ENCODE data around the gene RFXANK.
"Not testable (repeated sequence)": the region's sequence is repeated elsewhere in the genome, so short reads cannot be mapped to it uniquely, and the experiment has no call there.

RFXANK gene

DNA sequence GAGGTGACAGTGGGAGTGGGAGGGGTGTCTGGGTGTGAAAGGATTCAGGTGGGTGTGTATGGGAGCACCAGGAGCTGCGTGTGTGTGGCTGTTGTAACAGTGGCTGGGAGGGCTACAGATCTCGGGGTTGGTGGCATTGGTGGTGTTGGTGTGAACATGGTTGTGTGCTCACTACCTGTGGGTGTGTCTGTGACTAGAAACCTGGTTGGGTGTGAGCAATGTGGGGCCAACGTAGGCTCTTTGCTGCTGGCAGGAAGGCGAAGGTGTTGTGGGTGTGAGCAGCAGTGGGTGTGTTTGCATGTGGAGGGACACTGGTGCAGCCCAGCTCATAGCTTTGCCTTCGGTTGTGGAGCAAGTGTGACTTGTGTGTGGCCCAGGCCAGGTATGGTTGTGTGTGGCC is 14.9 kb downstream of the RFXANK start:
- DNase-seq (ENCODE audit: low read depth, low spot score), result no peak

DNA sequence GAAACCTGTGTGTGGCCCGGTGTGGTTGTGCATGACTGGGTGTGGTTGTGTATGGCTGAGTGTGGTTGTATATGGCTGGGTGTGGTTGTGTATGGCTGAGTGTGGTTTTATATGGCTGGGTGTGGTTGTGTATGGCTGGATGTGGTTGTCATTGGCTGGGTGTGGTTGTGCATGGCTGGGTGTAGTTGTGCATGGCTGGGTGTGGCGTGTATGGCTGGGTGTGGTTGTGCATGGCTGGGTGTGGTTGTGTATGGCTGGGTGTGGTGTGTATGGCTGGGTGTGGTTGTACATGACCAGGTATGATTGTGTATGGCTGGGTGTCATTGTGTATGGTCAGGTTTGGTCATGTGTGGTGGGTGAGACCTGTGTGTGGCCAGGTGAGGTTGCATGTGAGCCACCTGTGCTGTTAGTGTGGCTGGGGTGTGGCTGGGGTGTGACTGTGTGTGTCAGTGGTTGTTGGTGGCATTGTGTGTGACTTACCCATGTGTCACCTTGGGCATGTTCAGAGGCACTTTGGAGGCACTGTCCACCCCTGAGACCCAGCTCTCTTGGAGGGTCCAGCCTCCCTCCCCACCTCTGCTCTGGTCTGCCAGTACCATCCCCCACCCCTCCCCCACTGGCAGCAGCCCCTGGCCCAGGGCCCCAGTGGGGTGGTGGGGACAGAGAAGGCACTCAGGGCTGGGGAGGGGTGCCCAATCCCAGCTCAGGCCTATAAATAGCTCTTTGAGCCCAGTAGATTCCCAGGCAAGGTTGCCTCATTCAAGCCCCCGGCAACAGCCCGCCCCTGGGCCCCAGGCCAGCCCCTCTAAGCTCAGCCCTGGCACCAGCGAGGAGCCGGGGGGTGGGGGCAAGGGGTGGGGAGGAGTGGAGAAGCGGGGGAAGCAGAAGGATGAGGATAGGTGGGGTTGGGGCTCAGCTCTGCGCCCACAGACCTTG is 15.8 kb downstream of the RFXANK start:
- DNase-seq (ENCODE audit: low read depth, low spot score), result no peak

DNA sequence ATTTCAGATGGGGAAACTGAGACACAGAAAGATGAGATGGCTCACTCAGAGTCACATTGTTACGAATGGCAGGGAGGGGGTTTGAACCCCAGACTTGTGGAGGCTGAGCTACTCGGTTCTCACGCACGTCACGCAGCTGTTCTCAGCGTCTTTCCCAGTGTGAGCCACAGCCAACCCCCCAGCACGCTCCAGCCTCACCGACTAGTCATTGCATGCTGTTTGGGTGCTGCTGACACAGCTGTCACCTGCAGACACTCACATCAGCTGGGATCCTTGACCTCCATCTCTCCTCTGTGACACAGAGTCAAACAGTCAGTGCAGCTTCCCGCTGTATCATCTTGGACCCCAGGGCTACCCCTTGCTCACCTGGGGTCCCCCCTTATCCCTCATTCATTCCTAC is 17.3 kb downstream of the RFXANK start:
- no peak for DNase-seq (ENCODE audit: low read depth, low spot score)

DNA sequence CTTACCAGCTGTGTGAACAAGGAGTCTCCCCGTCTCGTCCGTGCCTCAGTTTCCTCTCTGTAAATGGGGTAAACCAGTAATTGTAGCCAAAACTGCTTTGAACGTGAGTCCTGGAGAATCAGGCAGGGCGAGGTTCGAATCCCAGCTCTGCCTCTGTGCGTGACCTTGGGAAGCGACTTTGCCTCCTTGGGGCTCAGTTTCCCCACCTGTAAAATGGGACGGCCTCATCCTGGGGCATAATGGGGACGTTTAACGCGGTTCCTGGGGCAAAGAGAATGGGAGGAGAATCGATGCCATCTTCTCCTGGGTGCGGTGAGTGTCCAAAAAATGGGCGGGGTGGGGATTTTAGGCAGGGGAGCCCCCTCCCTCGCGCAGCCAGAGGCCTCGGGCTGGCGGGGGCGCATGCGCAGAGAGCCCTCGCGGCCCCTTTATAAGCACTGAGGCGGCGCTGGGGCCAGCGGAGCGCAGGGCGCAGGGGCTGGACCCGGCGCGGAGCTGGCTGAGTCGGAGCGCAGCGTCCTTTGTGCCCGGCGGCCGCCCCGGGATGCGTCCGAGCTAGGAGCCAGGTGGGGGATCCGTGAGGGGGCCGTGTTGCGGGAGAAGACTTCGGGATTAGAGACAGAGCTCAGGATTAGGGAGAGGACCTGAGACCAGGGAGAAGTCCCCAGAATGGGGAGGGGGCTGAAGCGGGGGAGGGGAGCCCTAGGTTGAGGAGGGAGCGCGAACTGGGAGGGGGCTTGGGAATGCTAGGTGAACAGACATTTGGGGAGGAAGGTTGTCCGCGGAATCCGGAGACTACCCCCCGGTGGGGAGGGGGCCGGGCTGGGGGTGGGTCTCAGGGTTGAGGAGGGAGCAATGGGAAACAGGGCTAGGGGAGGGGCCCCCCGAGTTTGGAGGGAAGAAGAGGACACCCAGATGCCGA is 19.7 kb downstream of the RFXANK start, which contains the start of gene NCAN:
Gene NCAN (plus strand): TSS at position 460 of the 922 bp plus-strand sequence. CDS start 4,996 bp downstream, outside the sequence.
- DNase-seq (ENCODE audit: low read depth, low spot score), result peak; percentile 51

DNA sequence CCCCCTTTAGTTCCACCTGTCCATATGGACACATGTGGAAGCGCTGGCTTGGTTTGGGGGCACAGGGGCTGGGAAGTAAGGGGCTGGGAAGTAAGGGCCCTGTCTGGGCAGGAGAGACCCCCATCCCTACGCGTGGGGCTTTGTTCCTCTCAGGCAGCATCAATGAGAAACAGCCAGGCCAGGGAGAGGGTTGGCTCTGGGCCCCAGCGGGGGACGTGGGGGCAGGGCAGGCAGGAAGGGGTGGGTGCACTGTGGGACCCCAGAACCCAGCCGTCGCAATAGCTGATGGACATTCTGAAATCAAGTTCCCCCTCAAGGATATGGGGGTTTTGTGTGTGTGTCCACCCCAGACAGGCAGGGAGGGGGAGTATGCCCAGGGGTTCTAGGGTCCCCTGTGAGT is 20.9 kb downstream of the RFXANK start:
- no peak for DNase-seq (ENCODE audit: low read depth, low spot score)

DNA sequence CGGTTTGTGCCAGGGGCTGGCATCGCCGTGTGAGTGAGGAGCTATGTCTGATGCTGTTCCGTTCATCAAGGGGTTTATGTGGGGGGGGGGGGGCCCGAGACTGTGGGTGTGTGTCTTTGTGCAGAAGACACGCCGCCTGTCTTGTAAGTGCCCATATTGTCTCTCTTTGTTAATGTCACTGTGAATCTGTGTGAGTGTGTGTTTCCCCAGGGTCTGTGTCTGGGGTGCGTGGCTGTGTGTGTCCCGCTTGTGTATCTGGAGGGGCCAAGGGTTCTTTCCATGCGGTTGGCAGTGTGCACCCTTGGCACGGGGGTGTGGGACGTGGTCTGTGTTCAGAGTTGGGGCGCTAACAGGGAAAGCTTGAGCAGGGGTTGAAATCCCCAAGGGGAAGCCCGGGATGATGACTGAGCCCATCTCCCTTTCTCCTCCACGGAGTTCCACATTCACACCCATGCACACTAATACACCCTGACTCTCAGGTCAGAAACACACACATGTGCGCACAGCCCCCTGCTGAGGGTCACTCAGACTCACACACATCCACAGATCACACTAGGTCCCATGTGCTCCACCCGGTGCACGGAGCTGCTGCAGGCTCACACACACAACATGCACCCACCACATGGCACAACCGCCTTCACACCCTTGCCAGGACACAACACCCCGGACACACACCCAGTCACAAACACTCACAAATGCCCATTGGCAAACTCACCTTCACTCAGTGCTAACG is 21.5 kb downstream of the RFXANK start:
- DNase-seq (ENCODE audit: low read depth, low spot score), result no peak

DNA sequence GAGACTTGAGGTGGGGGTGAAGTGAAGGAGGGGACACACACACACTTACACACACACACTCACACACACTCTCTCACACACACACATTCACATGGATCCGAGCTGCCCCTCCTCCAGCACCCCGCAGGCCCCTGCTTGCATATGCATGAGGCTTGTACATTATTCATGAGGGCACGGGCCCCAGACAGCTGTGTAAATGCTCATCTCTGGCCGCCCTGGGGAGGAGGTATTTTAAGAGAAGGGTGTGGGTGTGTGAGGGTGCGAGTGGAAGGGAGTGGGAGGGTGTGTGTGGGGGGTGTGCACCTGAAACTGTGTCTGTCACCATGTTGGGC is 22.1 kb downstream of the RFXANK start:
- no peak for DNase-seq (ENCODE audit: low read depth, low spot score)

DNA sequence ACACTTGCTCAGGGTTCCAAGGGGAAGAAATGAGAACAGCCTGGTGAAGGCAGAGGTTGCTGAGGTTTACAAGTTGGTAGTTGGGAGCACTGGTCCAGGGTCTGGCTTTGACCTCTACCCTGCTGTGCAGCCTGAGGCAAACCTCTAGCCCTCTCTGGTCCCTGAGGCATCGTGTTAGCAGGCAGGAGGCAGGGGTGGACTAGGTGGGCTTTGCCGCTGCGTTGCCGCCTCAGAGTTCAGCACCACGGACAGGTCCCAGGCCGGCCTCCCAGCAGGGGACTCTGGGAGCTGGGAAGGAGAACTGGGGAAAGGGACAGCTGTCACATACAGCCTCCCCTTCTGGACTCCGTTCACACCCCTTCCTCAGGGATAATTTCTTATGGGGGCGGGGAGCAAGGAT is 22.8 kb downstream of the RFXANK start:
- DNase-seq (ENCODE audit: low read depth, low spot score), result peak; percentile 86

DNA sequence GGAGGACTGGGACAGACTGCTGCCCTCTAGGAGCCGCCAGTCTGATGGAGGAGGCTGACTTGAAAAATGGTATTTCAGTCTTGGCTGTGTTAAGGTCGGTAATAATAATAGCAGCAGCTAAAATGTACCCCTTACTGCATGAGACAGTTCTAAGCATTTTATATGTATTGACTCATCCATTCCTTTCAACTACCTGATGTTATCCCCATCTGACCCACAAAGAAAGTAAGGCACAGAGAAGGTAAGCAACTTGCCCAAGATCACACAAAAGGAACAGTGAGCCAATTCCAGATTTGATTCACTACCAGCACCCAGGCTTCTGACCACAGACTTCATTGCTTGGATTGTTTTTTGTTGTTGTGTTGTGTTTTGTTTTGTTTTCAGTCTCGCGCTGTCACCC is 23.7 kb downstream of the RFXANK start:
- DNase-seq (ENCODE audit: low read depth, low spot score), result no peak

DNA sequence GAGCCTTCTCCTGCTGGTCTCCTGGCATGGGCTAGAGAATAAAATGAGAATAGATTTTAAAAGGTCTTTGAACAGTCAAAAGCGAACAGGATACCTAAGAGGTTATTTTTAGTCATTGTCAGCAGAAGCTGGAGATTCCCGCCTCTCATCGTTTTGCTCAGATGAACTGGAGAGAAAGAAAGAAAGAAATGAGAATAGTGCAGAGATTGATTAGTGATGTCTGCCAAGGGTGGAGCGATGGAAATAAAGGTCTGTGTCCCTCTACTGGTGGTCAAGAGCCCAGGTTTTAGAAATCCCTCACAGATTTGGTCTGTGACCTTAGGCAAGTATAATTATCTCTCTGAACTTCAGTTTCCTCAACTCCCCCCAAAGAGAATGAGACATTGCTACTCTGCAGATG is 25.0 kb downstream of the RFXANK start:
- DNase-seq (ENCODE audit: low read depth, low spot score), result no peak

DNA sequence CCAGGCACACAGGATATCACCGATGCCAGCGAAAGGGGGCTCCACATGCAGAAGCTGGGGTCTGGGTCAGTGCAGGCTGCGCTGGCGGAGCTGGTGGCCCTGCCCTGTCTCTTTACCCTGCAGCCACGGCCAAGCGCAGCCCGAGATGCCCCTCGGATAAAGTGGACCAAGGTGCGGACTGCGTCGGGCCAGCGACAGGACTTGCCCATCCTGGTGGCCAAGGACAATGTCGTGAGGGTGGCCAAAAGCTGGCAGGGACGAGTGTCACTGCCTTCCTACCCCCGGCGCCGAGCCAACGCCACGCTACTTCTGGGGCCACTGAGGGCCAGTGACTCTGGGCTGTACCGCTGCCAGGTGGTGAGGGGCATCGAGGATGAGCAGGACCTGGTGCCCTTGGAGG is 26.9 kb downstream of the RFXANK start:
- no peak for DNase-seq (ENCODE audit: low read depth, low spot score)

DNA sequence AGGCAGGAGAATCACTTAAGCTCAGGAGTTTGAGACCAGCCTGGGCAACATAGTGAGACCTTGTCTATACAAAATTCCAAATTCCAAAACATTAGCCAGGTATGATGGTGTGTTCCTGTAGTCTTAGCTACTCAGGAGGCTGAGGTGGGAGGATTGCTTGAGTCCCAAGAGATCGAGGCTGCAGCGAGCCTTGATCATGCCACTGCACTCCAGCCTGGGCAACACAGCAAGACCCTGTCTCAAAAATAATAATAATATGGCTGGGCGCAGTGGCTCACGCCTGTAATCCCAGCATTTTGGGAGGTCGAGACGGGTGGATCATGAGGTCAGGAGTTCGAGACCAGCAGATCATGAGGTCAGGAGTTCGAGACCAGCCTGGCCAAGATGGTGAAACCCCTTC is 28.9 kb downstream of the RFXANK start:
- DNase-seq (ENCODE audit: low read depth, low spot score), result not testable (repeated sequence)

DNA sequence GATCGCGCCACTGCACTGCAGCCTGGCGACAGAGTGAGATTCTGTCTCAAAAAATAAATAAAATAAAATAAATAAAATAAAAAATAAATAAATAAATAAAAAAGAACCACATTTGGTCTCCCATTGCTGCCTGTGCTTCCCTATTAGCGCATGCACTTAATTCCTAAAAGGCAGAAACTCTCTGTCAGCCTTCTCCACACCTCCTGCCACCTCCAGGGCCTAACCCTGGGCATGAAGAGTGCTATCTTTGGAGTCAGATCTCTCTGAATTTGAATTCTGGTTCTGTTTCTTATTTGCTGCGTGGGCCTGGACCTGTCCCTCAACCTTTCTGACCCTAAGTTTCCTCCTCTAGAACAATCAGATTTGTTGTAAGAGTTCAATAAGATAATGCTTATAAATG is 31.0 kb downstream of the RFXANK start:
- no peak for DNase-seq (ENCODE audit: low read depth, low spot score)

DNA sequence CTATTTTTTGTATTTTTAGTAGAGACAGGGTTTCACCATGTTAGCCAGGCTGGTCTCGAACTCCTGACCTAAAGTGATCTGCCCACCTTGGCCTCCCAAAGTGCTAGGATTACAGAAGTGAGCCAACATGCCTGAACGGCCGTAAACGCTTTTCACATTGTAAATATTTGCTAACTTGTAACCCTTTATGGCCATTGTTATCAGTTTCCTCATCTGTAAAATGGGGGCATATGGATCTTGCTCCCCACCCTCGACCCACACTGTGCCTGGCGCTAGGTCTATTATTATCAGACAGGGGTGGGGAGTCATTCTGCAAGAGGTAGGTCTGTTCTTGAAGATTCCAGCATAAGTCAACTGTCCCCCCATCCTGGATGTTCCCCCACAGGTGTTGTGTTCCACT is 31.6 kb downstream of the RFXANK start:
- DNase-seq (ENCODE audit: low read depth, low spot score), result no peak

DNA sequence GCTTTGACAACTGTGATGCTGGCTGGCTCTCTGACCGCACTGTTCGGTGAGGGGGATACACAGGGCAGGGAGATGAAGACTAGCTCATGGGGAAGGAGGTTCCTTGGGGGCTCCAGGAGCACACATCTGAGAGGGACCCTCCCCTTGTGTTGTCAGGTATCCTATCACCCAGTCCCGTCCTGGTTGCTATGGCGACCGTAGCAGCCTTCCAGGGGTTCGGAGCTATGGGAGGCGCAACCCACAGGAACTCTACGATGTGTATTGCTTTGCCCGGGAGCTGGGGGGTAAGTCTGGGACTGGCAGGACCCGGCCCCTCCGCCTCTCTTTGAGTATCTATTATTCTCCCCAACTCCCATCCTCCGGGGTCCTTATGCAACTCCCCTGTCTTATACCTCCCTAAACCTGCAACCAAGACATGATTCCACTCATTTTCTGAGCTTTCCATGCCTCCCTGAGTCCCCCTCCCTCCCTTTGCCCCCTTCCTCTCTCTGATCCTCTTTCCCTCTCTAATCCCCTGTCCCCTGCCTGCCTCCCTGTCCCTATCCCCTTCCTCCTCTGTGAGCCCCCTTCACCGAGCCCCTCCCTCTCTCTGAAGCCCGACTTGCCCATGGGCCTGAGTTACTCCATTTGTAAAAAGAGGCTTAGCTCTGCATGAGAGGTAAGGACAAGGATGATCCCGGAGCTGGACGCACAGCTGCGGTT is 32.2 kb downstream of the RFXANK start:
- no peak for DNase-seq (ENCODE audit: low read depth, low spot score)

DNA sequence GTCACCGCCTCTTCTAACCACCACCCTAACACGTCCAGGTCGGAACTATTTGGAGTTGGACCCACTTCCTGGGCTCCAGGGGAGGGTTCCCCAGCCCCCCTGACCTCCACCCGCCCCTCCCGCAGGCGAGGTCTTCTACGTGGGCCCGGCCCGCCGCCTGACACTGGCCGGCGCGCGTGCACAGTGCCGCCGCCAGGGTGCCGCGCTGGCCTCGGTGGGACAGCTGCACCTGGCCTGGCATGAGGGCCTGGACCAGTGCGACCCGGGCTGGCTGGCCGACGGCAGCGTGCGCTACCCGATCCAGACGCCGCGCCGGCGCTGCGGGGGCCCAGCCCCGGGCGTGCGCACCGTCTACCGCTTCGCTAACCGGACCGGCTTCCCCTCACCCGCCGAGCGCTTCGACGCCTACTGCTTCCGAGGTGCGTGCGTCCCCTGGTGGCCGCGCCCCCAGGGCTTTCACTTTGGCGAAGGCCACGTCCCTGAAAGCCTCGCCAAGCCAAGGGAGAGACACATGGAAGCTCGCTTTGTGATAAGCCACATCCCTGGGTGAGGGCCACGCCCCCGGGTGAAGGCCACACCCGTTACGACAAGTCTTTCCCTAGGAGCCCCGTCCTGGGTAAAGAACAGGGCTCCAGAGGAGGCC is 32.9 kb downstream of the RFXANK start:
- DNase-seq (ENCODE audit: low read depth, low spot score), result peak; percentile 90

DNA sequence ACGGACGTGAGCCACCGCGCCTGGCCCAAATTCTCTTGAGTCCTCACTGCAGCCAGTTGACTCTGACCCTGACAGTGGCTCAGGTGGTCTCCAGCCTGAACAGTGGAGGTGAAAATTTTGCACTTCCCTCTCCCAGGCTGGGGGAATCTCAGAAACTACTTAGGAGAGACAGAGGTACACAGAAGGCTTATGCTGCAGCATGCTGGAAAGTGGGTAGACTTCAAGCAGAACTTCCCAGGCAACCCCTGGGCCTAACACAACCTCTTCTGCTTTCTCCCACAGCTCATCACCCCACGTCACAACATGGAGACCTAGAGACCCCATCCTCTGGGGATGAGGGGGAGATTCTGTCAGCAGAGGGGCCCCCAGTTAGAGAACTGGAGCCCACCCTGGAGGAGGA is 34.1 kb downstream of the RFXANK start:
- DNase-seq (ENCODE audit: low read depth, low spot score), result no peak

DNA sequence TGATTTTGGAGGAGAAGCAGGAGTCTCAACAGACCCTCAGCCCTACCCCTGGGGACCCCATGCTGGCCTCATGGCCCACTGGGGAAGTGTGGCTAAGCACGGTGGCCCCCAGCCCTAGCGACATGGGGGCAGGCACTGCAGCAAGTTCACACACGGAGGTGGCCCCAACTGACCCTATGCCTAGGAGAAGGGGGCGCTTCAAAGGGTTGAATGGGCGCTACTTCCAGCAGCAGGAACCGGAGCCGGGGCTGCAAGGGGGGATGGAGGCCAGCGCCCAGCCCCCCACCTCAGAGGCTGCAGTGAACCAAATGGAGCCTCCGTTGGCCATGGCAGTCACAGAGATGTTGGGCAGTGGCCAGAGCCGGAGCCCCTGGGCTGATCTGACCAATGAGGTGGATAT is 34.6 kb downstream of the RFXANK start:
- no peak for DNase-seq (ENCODE audit: low read depth, low spot score)

DNA sequence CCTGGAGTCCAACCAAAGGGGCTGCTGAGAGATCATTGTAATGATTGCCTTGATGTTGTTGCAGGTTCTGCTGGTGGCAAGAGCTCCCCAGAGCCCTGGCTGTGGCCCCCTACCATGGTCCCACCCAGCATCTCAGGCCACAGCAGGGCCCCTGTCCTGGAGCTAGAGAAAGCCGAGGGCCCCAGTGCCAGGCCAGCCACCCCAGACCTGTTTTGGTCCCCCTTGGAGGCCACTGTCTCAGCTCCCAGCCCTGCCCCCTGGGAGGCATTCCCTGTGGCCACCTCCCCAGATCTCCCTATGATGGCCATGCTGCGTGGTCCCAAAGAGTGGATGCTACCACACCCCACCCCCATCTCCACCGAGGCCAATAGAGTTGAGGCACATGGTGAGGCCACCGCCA is 35.2 kb downstream of the RFXANK start:
- no peak for DNase-seq (ENCODE audit: low read depth, low spot score)

DNA sequence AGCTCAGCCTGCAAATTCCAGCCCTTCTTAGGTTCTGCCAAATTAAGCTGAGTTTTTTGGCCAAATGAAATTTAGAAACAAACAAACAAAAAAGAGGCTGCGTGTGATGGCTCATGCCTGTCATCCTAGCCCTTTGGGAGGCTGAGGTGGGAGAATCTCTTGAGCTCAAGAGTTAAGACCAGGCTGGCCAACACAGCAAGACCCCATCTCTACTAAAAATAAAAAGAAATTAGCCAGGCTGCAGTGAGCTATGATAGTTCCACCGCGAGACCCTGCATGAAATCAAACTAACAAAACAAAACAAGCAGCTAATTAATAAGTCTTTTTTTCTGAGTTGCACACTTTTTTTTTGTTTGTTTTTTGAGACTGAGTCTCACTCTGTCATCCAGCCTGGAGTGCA is 37.6 kb downstream of the RFXANK start:
- DNase-seq (ENCODE audit: low read depth, low spot score), result no peak

DNA sequence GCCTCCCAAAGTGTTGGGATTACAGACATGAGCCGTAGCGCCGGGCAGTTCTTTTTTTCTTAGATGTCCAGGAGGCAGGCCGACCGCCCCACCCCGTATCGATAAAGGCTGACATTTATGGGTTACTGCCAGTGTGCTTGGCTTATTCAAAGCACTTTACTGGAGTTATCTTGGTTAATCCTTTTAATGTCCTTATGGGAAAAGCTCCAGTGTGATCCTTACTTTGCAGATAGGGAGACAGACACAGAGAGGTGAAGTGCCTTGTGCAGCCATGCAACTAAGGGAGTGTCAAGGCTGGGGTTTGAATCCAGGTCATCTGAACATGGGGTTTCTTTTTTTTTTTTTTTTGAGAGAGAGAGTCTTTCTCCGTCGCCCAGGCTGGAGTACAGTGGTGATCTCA is 38.9 kb downstream of the RFXANK start:
- DNase-seq (ENCODE audit: low read depth, low spot score), result no peak
